IMR-90 (cell line): Measurements from ENCODE around the gene NCOR1. TPM values are rescaled to one million over a fixed set of nuclear protein-coding genes. Genes with fewer than 3 reads are reported as not detected.

ENCODE experiments used
- ATAC-seq: fragments of 200-7000 bp; cut with Tn5 transposase; 2 replicates; pipeline ENCODE4 v1.9.1; 2020; ENCODE audit warnings: low read depth, mild to moderate bottlenecking, moderate library complexity
- BruUV-seq: library from RNA; stranded (reverse); fragments of 400-500 nt; replicated peaks from 2 replicates; lab custom pipeline; 2021; lab: Mats Ljungman, UMichigan
- CTCF ChIA-PET: fragments of 300-600 bp; formaldehyde crosslinking; extraction: SDS; loops from one replicate; lab custom pipeline; 2021; ENCODE audit warnings: antibody characterized with exemption; lab: Yijun Ruan, JAX
- POLR2A ChIA-PET: fragments of 300-600 bp; sonication (Branson Sonifier 250); formaldehyde crosslinking; loops from one replicate; lab custom pipeline; 2022; ENCODE audit warnings: antibody characterized with exemption; ENCODE audit not compliant: unreplicated experiment; lab: Charles Lee
- DNase-seq: peaks from one replicate; pipeline ENCODE4 v3.0.0; 2013
- H2AFZ ChIP-seq: replicated peaks from 2 replicates; pipeline ENCODE3; 2013; ENCODE audit warnings: low read length, mild to moderate bottlenecking; ENCODE audit not compliant: poor library complexity
- H2AK5ac ChIP-seq: 2 replicates; pipeline ENCODE4 v1.6.1; 2013; ENCODE audit warnings: low read depth, low read length, inconsistent platforms
- H2AK9ac ChIP-seq: replicated peaks from 2 replicates; pipeline ENCODE3; 2013; ENCODE audit warnings: mild to moderate bottlenecking, low read depth, low read length, moderate library complexity; ENCODE audit not compliant: poor library complexity
- H2BK120ac ChIP-seq: 2 replicates; pipeline ENCODE4 v1.6.1; 2013; ENCODE audit warnings: low read depth, low read length, inconsistent platforms
- H2BK15ac ChIP-seq: 3 replicates; pipeline ENCODE4 v1.6.1; 2013; ENCODE audit warnings: low read depth, low read length, inconsistent platforms
- H2BK20ac ChIP-seq: 2 replicates; pipeline ENCODE4 v1.6.1; 2013; ENCODE audit warnings: low read depth, mild to moderate bottlenecking, inconsistent platforms, low read length, moderate library complexity
- H2BK5ac ChIP-seq: 2 replicates; pipeline ENCODE4 v1.6.1; 2013; ENCODE audit warnings: mild to moderate bottlenecking, low read depth, low read length, inconsistent platforms; ENCODE audit not compliant: poor library complexity, severe bottlenecking
- H3K14ac ChIP-seq: replicated peaks from 2 replicates; pipeline ENCODE4 v1.6.1; 2013; ENCODE audit warnings: low read depth, low read length, inconsistent platforms
- H3K18ac ChIP-seq: 2 replicates; pipeline ENCODE4 v1.6.1; 2013; ENCODE audit warnings: low read depth, low read length, control low read depth
- H3K23ac ChIP-seq: 2 replicates; pipeline ENCODE4 v1.6.1; 2013; ENCODE audit warnings: low read depth, low read length, inconsistent platforms
- H3K27ac ChIP-seq: 2 replicates; pipeline ENCODE4 v1.5.1; 2013; ENCODE audit warnings: mild to moderate bottlenecking, control low read depth, low read length; ENCODE audit not compliant: insufficient read depth
- H3K27me3 ChIP-seq: 2 replicates; pipeline ENCODE4 v1.6.1; 2013; ENCODE audit warnings: low read length; ENCODE audit not compliant: control insufficient read depth, insufficient read depth
- H3K36me3 ChIP-seq: 2 replicates; pipeline ENCODE4 v1.6.1; 2013; ENCODE audit warnings: low read length, mixed read lengths; ENCODE audit not compliant: control insufficient read depth, insufficient read depth
- H3K4ac ChIP-seq: 2 replicates; pipeline ENCODE4 v1.6.1; 2013; ENCODE audit warnings: low read depth, low read length, inconsistent platforms
- H3K4me1 ChIP-seq: 2 replicates; pipeline ENCODE4 v1.6.1; 2013; ENCODE audit warnings: low read length, mixed read lengths; ENCODE audit not compliant: control insufficient read depth, insufficient read depth
- H3K4me2 ChIP-seq: 2 replicates; pipeline ENCODE4 v1.6.1; 2013; ENCODE audit warnings: low read depth, mild to moderate bottlenecking, control low read depth, low read length, moderate library complexity
- H3K4me3 ChIP-seq: 2 replicates; pipeline ENCODE4 v1.5.1; 2013; ENCODE audit warnings: low read depth, mild to moderate bottlenecking, control low read depth, low read length, moderate library complexity; ENCODE audit not compliant: insufficient read depth
- H3K56ac ChIP-seq: 2 replicates; pipeline ENCODE4 v1.6.1; 2013; ENCODE audit warnings: low read length, inconsistent platforms; ENCODE audit not compliant: insufficient read depth; ENCODE audit errors: extremely low read depth
- H3K79me1 ChIP-seq, 2 experiments: 2 replicates each; pipeline ENCODE4 v1.6.1; 2013; ENCODE audit warnings: low read length in 2 of 2, inconsistent platforms in 1 of 2, low read depth in 1 of 2
- H3K9ac ChIP-seq: 2 replicates; pipeline ENCODE4 v1.6.1; 2013; ENCODE audit warnings: low read depth, low read length, control low read depth
- H3K9me1 ChIP-seq: 2 replicates; pipeline ENCODE4 v1.6.1; 2013; ENCODE audit warnings: low read length, inconsistent platforms; ENCODE audit not compliant: insufficient read depth
- H3K9me3 ChIP-seq: 2 replicates; pipeline ENCODE4 v1.6.1; 2013; ENCODE audit warnings: low read length; ENCODE audit not compliant: control insufficient read depth, insufficient read depth
- H4K20me1 ChIP-seq: 2 replicates; pipeline ENCODE4 v1.6.1; 2013; ENCODE audit warnings: low read length, inconsistent platforms; ENCODE audit not compliant: insufficient read depth
- H4K5ac ChIP-seq: 2 replicates; pipeline ENCODE4 v1.6.1; 2013; ENCODE audit warnings: mild to moderate bottlenecking, low read depth, low read length, control low read depth
- H4K8ac ChIP-seq, 2 experiments: 2 replicates each; pipeline ENCODE4 v1.6.1; 2013; ENCODE audit warnings: low read depth in 2 of 2, low read length in 2 of 2, control low read depth in 1 of 2, inconsistent platforms in 1 of 2
- H4K91ac ChIP-seq: 2 replicates; pipeline ENCODE4 v1.6.1; 2013; ENCODE audit warnings: low read depth, low read length, inconsistent platforms; ENCODE audit not compliant: insufficient read depth
- BHLHE40 ChIP-seq: fragments of 150-350 bp; IDR thresholded peaks from 2 replicates; pipeline ENCODE4 v1.6.1; 2016; ENCODE audit warnings: mild to moderate bottlenecking, low read depth, low read length
- CHD1 ChIP-seq: IDR thresholded peaks from 2 replicates; pipeline ENCODE4 v1.6.1; 2012; ENCODE audit warnings: low read depth, low read length, improper control_type of control experiment
- ELK1 ChIP-seq: fragments of 150-350 bp; IDR thresholded peaks from 2 replicates; pipeline ENCODE4 v1.6.1; 2016; ENCODE audit warnings: low read depth, mild to moderate bottlenecking, low read length, moderate library complexity, borderline replicate concordance
- FOS ChIP-seq: fragments of 150-350 bp; IDR thresholded peaks from 2 replicates; pipeline ENCODE4 v1.6.1; 2016; ENCODE audit warnings: low read depth, low read length
- MAFK ChIP-seq: IDR thresholded peaks from 2 replicates; pipeline ENCODE4 v1.6.1; 2012; ENCODE audit warnings: low read depth, low read length, improper control_type of control experiment
- MAZ ChIP-seq: IDR thresholded peaks from 2 replicates; pipeline ENCODE4 v1.6.1; 2012; ENCODE audit warnings: low read depth, mild to moderate bottlenecking, low read length, improper control_type of control experiment, moderate library complexity, borderline replicate concordance
- NFE2L2 ChIP-seq: fragments of 150-350 bp; IDR thresholded peaks from 2 replicates; pipeline ENCODE4 v1.6.1; 2016; ENCODE audit warnings: low read depth, mild to moderate bottlenecking, low read length
- POLR2A ChIP-seq: IDR thresholded peaks from 2 replicates; pipeline ENCODE4 v1.6.1; 2012; ENCODE audit warnings: mild to moderate bottlenecking, low read depth, low read length
- RAD21 ChIP-seq: IDR thresholded peaks from 2 replicates; pipeline ENCODE4 v1.6.1; 2012; ENCODE audit warnings: low read length, improper control_type of control experiment
- RCOR1 ChIP-seq: IDR thresholded peaks from 2 replicates; pipeline ENCODE4 v1.6.1; 2012; ENCODE audit warnings: mild to moderate bottlenecking, low read length, improper control_type of control experiment; ENCODE audit not compliant: insufficient replicate concordance
- RFX5 ChIP-seq: IDR thresholded peaks from 2 replicates; pipeline ENCODE4 v1.8.0; 2012; ENCODE audit warnings: low read depth, mild to moderate bottlenecking, low read length, moderate library complexity
- USF2 ChIP-seq: fragments of 150-350 bp; IDR thresholded peaks from 2 replicates; pipeline ENCODE4 v1.6.1; 2017; ENCODE audit warnings: mild to moderate bottlenecking, antibody characterized with exemption, low read length, low read depth
- WGBS, 2 experiments: methylation state at CpG; one replicate each; pipeline versions ENCODE4 v1.1.5 to v1.1.7; 2013; ENCODE audit warnings: missing lambda C conversion rate in 2 of 2; ENCODE audit not compliant: insufficient read length in 1 of 2; ENCODE audit errors: extremely low coverage in 2 of 2; 5-methylcytosine and 5-hydroxymethylcytosine counted together
- dilution Hi-C: fragments of 300-500 bp; cut with HindIII; formaldehyde crosslinking; loops from one replicate; pipeline ENCODE4 v1.14.3; 2018; ENCODE audit warnings: low sequenced_read_pairs; ENCODE audit not compliant: unreplicated experiment
- in situ Hi-C: fragments of 300-500 bp; cut with MboI; formaldehyde crosslinking; loops from 3 replicates; pipeline ENCODE4 v1.14.3; 2019; ENCODE audit warnings: low sequenced_read_pairs, inconsistent platforms, mixed read lengths
- intact Hi-C: fragments of 100-400 bp; cut with micrococcal nuclease; formaldehyde crosslinking; loops from 2 replicates; pipeline ENCODE4 v1.10.0; 2022
- polyA plus RNA-seq, 3 experiments: library from polyadenylated mRNA; depleted of rRNA; stranded (reverse); fragments of >200 nt; gene quantifications; 2 replicates each; pipeline ENCODE4 v1.2.3, GENCODE V29; 2012; ENCODE audit warnings: low replicate concordance in 1 of 3
- total RNA-seq: library from RNA; depleted of rRNA; stranded (reverse); fragments of >200 nt; gene quantifications from 2 replicates; pipeline ENCODE4 v1.2.3, GENCODE V29; 2012

Gene NCOR1
- total and polyA plus RNA-seq, 2 of the 4 experiments (the other 2 are of a cell fraction), result 54.5 to 80.3 TPM

GRCh38 chr17:16048811-16049449 is 166.4 kb downstream of the NCOR1 start:
- Histone ChIP-seq H3K9me1 (peaks cover 6% of the 10 kb centered on the region), H2AK9ac (no peak overlapping the region), H4K91ac (no peak overlapping the region), H3K9me3 (no peaks in the 10 kb centered on the region), H3K4me3 (no peak overlapping the region), H4K8ac (no peak overlapping the region), H2BK5ac (no peak overlapping the region), H2AK5ac (no peak overlapping the region), H3K18ac (no peak overlapping the region), H3K27me3 (no peaks in the 10 kb centered on the region), H3K23ac (no peak overlapping the region), H3K4ac (no peak overlapping the region), H2BK120ac (no peak overlapping the region), H2BK20ac (no peak overlapping the region), H3K14ac (no peak overlapping the region), H3K4me2 (no peak overlapping the region), H3K27ac (no peak overlapping the region), H3K9ac (no peak overlapping the region), H4K20me1 (no peaks in the 10 kb centered on the region; the same call in 1 of the 2 replicates), H4K5ac (no peak overlapping the region), H3K36me3 (peaks cover 29% of the 10 kb centered on the region), H2AFZ (no peak overlapping the region), H2BK15ac (no peak overlapping the region), H3K4me1 (no peaks in the 10 kb centered on the region), H3K56ac (no peak overlapping the region), H3K79me1 (peaks cover 38 to 58% of the 10 kb centered on the region in 2 experiments)
- ATAC-seq, result no peak
- CTCF ChIA-PET, result no interaction called here
- dilution Hi-C loops, result no loop called here
- intact Hi-C loops, result no loop called here
- TF ChIP-seq ELK1 (no peak), NFE2L2 (no peak), BHLHE40 (no peak), FOS (no peak), USF2 (no peak), MAFK (no peak), MAZ (no peak), RAD21 (no peak), RCOR1 (no peak), CHD1 (no peak), POLR2A (no peak), RFX5 (no peak)
- POLR2A ChIA-PET, result no interaction called here
- 90% methylated on average over 6 of the region's 14 CpGs; no CpG with 5 or more reads in 1 of the 2 experiments for WGBS, 2 experiments
- DNase-seq, result no peak
- in situ Hi-C loops, result no loop called here
- no TSS peak for BruUV-seq
